SIG-M5 treated with dmso at 0.1 percent for 504 hours (cell line): ENCODE measurements around the gene SEC14L5.
A peak's percentile ranks its signal among the peaks of the same experiment; 100 is the strongest.

Experiments used
- DNase-seq: peaks from one replicate; lab custom pipeline; 2025; ENCODE audit not compliant: unreplicated experiment; lab: John Stamatoyannopoulos, UW

Gene SEC14L5

DNA sequence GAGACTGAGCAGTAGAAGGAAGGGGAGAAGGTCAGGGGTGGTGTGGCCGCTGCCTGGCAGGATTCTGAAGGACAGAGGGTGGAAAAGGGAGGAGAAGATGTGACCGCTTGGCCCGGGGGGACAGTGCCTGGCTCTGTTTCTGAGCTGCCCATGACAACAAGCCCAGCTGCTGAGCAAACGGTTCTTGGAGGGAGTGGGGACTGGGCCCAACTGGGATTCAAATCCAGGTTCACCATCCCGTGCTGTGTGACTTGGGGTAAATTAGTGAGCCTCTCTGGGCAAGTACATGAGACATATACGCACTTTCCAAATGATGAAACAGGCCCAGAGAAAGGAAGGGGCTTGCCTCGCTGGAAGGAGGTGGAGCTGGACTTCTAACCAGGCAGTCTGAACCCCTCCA, 23.3 kb downstream of the SEC14L5 start:
- no peak for DNase-seq

- DNase-seq, result no peak
These were observed 24.1 kb downstream of the SEC14L5 start for GRCh38 chr16:4982056-4982867.

- DNase-seq, result no peak
These were observed 26.3 kb downstream of the SEC14L5 start for GRCh38 chr16:4984174-4984990.

DNA sequence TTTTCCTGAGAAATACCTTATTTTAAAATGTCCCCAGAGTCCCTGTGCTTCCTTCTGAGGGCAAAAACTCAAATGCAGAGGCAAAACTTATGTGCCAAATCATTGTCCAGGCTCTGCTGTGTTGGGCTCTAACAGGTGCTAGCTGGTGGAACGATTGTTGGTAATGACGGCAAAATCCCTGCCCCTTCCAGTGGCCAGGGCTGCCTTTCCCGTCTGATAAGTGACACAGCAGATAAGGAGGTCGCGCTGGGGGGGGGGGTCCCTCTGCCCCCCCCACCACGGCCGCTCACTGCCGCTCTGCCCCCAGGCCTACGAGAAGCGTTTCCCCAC, 29.1 kb downstream of the SEC14L5 start:
- DNase-seq, result no peak

DNA sequence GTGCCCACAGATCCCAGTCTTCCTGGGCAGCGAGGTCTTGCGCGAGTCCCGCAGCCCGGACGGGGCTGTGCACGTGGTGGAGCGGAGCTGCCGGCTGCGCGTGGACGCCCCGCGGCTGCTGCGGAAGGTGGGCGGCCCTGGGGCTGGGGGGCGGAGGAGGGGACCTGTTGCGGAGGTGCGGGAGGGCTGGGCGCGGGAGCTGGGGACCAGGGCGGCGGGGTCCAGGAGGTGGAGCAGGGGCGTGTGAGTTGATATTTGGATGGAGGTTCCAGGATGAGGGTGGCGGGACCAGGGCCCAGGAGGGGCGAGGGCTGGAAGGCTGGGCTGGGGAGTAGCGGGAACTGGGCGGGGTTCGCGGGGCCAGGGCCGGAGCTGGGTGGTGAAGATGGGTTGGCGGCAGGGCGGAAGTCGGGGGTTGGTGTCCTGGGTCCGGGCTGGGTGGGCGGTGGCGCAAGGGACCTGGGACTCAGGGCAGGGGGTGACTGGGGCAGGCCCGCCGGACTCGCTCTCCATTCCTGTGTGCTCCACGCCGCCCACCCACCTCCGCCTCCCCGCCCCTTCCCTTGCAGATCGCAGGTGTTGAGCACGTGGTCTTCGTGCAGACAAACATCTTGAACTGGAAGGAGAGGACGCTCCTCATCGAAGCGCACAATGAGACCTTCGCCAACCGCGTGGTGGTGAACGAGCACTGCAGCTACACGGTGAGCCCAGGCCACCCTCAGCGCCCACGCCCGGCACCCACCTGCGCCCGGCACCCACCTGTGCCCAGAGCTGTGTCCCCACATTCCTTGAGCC, 29.6 kb downstream of the SEC14L5 start:
- no peak for DNase-seq

DNA sequence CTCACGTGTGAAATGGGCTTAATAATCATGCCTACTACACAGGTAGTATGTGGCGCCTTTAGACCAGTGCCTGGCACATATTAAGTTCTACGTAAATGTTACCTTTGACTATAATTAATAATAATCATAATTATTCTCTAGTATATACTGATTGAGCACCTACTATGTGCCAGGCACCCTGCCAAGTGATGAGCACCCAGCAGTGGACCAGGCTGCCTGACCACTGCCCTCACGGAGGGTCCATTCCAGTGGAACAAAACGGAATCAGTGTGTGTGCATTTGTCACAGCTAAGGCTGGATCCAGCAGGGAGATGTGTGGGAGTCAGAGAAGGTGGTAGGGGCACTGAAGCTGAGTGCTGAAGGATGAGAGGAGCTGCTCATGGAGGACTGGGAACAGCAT, 30.5 kb downstream of the SEC14L5 start:
- DNase-seq, result no peak

- no peak for DNase-seq
These were observed 31.4 kb downstream of the SEC14L5 start for GRCh38 chr16:4989391-4990006.

DNA sequence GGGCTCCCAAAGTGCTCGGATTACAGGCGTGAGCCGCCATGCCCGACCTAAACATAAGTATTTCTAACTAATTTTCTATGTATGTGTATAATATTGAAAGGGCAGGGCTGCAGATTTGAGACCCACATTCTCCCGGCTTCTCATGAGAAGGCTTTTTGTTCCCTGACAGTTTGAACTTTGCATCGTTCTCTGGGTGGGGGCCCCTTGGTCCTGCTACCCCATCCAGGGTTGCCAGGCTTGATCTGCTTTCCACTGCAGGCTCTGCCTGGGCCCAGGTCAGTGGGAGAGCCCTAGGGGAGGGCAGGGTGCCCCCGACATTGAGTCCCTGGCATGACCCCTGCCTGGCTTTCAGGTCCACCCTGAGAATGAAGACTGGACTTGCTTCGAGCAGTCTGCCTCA, 32.3 kb downstream of the SEC14L5 start:
- DNase-seq, result no peak

- no peak for DNase-seq
These were observed 33.6 kb downstream of the SEC14L5 start for GRCh38 chr16:4991754-4992153.

- DNase-seq, result no peak
These were observed 36.7 kb downstream of the SEC14L5 start for GRCh38 chr16:4994719-4995434.

DNA sequence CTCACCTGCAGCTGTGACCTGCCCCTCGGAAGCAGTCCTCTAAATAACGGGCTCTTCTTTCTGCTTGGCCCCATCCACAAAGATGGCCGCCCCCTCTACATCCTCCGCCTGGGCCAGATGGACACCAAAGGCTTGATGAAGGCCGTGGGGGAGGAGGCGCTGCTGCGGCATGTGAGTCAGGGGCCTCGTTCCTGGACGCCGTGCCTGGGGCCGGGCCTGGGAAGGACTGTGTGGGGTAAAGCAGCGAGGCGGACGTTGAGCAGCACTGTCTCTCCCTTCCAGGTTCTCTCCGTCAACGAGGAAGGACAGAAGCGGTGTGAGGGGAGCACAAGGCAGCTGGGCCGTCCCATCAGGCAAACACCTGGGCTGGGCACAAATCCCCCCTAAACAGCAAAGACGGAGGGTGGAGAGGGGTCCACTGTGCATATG, 42.5 kb downstream of the SEC14L5 start:
- no peak for DNase-seq

DNA sequence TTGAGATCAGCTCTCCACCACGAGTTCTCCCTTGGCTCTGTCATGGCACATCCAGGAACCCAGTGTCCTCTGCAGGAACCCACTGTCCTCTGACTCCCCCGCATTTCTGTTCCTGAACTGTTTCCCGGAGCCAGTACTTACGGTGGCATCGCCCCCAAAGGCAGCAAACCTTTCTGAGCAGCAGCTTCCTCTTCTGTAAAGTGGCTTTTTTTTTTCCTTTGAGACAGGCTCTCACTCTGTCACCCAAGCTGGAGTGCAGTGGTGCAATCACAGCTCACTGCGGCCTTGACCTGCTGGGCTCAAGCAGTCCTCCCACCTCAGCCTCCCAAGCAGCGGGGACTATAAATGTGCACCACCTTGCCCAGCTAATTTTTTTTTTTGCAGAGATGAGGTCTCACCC, 43.4 kb downstream of the SEC14L5 start:
- DNase-seq, result peak; percentile 43

GRCh38 chr16:5001986-5002385, 43.9 kb downstream of the SEC14L5 start:
- DNase-seq, result no peak

- no peak for DNase-seq
These were observed 44.6 kb downstream of the SEC14L5 start for GRCh38 chr16:5002699-5003143.

GRCh38 chr16:5003211-5003610, 45.1 kb downstream of the SEC14L5 start:
- DNase-seq, result no peak

DNA sequence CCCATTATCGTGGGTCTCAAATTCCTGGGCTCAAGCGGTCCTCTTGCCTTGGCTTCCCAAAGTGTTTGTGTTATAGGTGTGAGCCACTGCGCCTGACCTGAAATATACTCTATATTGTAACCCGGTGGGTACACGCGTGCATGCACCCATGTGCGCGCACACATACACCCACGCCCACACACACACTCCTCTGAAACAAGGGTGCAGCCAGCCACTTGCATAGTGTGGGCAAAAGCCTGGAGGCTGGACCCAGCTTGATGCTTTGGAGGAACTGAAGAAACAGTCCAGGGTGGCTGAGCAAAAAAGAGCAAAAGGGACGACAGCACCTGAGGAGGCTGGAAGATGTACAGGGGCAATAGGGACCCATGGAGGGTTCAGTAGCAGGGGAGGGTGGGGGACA, 45.7 kb downstream of the SEC14L5 start:
- DNase-seq, result no peak

GRCh38 chr16:5004311-5004710, 46.2 kb downstream of the SEC14L5 start:
- no peak for DNase-seq

DNA sequence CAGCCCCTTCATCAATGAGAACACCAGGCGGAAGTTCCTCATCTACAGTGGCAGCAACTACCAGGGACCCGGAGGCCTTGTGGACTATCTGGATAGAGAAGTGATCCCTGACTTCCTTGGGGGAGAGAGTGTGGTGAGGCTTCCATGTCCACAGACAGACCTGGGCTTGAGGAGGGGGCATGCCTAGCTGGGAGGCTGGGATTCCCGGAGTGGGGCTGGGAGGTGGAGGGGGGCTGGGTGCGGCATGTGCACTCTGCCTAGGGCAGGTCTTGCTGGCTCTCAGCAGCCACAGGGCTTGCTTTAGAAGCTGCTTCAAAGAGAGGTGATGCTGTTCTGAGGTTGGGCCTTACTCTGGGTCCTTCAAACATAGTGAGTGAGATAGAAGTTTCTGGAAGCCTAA, 47.8 kb downstream of the SEC14L5 start:
- DNase-seq, result no peak

DNA sequence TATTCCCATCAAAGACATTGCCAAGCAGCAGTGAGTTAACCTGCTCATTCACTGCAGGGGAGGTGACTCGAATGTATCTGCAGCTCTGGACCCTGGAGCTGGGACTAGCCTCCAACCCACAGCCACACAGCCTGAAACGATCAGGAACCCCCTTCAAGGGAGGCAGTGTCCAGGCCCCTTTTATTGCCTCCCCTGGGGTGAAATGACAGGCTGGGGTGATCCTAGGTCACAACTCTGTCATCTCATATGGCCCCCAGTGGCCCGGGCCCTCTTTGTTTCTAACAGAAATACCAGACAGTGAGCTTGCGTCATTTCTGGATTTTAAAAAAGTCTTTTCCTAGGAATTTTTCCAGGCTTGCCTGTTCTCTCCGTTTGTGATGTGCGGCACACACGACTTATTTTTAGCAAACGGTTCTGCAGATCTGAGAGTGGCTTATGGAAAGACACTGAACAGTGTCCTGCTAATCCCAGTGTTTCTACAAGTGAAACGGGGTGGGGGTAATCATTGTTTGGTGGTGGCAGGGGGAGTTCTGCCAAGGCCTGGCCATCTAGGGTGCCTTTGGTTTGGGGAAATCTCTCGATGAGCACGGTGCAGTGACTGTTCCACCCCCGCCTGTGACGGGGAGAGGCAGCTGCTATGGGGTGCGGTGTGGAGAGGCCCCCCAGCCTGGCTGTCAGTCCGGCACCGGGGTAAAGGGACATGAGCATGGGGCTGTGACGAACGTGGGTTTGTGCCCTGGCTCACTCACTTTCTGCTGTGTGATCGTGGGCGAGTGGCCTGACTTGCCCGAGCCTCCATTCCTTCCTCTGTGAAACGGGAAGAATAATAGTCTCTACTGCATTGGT, 48.4 kb downstream of the SEC14L5 start:
- DNase-seq, result no peak

- DNase-seq, result no peak
These were observed 49.1 kb downstream of the SEC14L5 start for GRCh38 chr16:5007256-5007655.
